HL-60 (cell line): ENCODE data around the gene LRP5.
"Not testable (repeated sequence)": the region's sequence is repeated elsewhere in the genome, so short reads cannot be mapped to it uniquely, and the experiment has no call there.

Experiments
- DNase-seq, 2 experiments: peaks; one replicate each; pipeline ENCODE4 v3.0.0-alpha.2; 2010 to 2020; ENCODE audit warnings: low read depth in 1 of 2, low spot score in 1 of 2
- H3K27ac ChIP-seq: fragments of 250-450 bp; sonication (Bioruptor Pico); replicated peaks from 2 replicates; pipeline ENCODE4 v1.5.1; 2020; ENCODE audit warnings: mild to moderate bottlenecking, moderate library complexity
- H3K27me3 ChIP-seq: fragments of 250-450 bp; sonication (Bioruptor Pico); 2 replicates; pipeline ENCODE4 v1.5.1; 2021; ENCODE audit warnings: mild to moderate bottlenecking, moderate library complexity; ENCODE audit not compliant: insufficient read depth, poor library complexity, severe bottlenecking
- H3K4me3 ChIP-seq: replicated peaks from 2 replicates; pipeline ENCODE4 v1.5.1; 2011; ENCODE audit warnings: mild to moderate bottlenecking, control low read depth, low read length; ENCODE audit not compliant: insufficient read depth
- CTCF ChIP-seq: IDR thresholded peaks from one replicate; pipeline ENCODE4 v1.5.1; 2011; ENCODE audit warnings: low read length, control low read depth, inconsistent platforms; ENCODE audit not compliant: insufficient read depth
- GABPA ChIP-seq: IDR thresholded peaks from 2 replicates; pipeline ENCODE4 v1.6.1; 2012; ENCODE audit warnings: low read depth
- POLR2AphosphoS5 ChIP-seq: IDR thresholded peaks from 2 replicates; pipeline ENCODE4 v1.6.1; 2012; ENCODE audit warnings: low read depth
- SPI1 ChIP-seq: IDR thresholded peaks from 2 replicates; pipeline ENCODE4 v1.6.1; 2012; ENCODE audit warnings: low read depth, mild to moderate bottlenecking, borderline replicate concordance
- TF ChIP-seq, protein P1 (sequence below): IDR thresholded peaks from 2 replicates; pipeline ENCODE4 v1.6.1; 2012; ENCODE audit warnings: low read depth; ENCODE audit not compliant: insufficient replicate concordance

Gene LRP5

DNA sequence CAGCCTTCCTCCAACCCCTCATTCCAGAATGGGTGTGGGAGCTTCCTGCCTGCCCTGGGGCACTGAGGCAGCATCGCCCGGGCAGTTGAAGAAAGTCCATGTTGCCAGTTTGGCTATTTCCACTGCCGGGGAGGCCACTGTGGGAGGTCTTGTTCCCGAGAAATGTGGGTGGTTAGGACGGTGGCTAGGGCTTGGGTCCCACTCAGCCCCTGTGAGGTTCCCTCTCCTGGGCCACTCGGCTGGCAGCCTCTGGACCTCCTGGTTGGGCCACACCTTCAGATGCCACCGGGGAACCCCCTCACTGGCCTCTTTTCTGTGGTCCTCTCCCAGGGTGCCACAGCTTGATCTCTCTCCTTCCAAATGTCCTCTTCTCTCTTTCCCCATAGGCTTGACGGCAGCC lies 143.1 kb downstream of the LRP5 start:
- Histone ChIP-seq H3K27ac (no peak overlapping the region), H3K4me3 (no peak overlapping the region), H3K27me3 (no peaks in the 10 kb centered on the region)
- no peak for DNase-seq
- TF ChIP-seq POLR2AphosphoS5 (no peak), SPI1 (no peak), CTCF (no peak), GABPA (no peak)
- TF ChIP-seq, protein P1, sequence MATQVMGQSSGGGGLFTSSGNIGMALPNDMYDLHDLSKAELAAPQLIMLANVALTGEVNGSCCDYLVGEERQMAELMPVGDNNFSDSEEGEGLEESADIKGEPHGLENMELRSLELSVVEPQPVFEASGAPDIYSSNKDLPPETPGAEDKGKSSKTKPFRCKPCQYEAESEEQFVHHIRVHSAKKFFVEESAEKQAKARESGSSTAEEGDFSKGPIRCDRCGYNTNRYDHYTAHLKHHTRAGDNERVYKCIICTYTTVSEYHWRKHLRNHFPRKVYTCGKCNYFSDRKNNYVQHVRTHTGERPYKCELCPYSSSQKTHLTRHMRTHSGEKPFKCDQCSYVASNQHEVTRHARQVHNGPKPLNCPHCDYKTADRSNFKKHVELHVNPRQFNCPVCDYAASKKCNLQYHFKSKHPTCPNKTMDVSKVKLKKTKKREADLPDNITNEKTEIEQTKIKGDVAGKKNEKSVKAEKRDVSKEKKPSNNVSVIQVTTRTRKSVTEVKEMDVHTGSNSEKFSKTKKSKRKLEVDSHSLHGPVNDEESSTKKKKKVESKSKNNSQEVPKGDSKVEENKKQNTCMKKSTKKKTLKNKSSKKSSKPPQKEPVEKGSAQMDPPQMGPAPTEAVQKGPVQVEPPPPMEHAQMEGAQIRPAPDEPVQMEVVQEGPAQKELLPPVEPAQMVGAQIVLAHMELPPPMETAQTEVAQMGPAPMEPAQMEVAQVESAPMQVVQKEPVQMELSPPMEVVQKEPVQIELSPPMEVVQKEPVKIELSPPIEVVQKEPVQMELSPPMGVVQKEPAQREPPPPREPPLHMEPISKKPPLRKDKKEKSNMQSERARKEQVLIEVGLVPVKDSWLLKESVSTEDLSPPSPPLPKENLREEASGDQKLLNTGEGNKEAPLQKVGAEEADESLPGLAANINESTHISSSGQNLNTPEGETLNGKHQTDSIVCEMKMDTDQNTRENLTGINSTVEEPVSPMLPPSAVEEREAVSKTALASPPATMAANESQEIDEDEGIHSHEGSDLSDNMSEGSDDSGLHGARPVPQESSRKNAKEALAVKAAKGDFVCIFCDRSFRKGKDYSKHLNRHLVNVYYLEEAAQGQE = no peak

- Histone ChIP-seq H3K27me3 (no peaks in the 10 kb centered on the region), H3K4me3 (no peak overlapping the region), H3K27ac (no peak overlapping the region)
- no peak for DNase-seq
- TF ChIP-seq, protein P1 = no peak
- TF ChIP-seq GABPA (no peak), POLR2AphosphoS5 (no peak), CTCF (no peak), SPI1 (no peak)
These were observed 145.0 kb downstream of the LRP5 start for GRCh38 chr11:68457216-68457897.

DNA sequence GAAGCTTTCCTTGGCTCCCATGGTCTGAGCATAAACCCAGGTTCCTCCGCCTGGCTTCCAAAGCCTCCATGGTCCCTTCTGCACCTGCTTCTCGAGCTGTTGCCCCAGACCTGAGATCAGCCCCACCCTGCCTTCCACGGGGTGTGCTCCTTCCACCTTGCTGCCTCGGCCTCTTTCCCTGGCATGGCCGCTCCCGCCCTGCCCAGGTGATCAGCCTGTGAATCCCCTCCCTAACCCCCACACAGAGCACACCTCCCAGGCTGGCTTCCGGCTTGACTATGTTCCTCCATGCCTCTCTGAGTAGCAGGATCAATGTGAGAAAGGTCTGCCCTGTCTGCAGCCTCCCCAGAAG lies 145.5 kb downstream of the LRP5 start:
- no peaks in the 10 kb centered on the region for H3K27me3 ChIP-seq
- no peak overlapping the region for H3K27ac ChIP-seq
- TF ChIP-seq SPI1 (no peak), POLR2AphosphoS5 (no peak), CTCF (no peak), GABPA (no peak)
- TF ChIP-seq, protein P1 = no peak
- no peak overlapping the region for H3K4me3 ChIP-seq
- no peak for DNase-seq

DNA sequence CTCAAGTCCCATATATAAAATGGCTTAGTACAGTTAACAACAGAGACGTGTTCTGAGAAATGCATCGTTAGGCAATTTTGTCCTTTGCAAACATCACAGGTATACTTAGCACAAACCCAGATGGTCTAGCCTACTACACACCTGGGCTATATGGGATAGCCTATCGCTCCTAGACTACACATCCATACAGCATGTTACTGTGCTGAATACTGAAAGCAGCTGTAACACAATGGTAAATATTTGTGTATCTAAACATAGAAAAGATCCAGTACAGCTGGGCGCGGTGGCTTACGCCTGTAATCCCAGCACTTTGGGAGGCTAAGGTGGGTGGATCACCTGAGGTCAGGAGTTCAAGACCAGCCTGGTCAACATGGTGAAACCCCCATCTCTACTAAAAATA lies 145.9 kb downstream of the LRP5 start:
- not testable (repeated sequence) for DNase-seq, H3K27ac ChIP-seq, H3K27me3 ChIP-seq, H3K4me3 ChIP-seq
